HG03575 (cell line): ENCODE results near the gene GPR143.
"Not testable (repeated sequence)": the region's sequence is repeated elsewhere in the genome, so short reads cannot be mapped to it uniquely, and the experiment has no call there.

Source experiments
- ATAC-seq: cut with Tn5 transposase; IDR thresholded peaks from one replicate; pipeline ENCODE4 v1.9.1; 2021; ENCODE audit not compliant: unreplicated experiment, insufficient number of reproducible peaks, low FRiP score; ENCODE audit errors: extremely low read depth

GPR143 gene

DNA sequence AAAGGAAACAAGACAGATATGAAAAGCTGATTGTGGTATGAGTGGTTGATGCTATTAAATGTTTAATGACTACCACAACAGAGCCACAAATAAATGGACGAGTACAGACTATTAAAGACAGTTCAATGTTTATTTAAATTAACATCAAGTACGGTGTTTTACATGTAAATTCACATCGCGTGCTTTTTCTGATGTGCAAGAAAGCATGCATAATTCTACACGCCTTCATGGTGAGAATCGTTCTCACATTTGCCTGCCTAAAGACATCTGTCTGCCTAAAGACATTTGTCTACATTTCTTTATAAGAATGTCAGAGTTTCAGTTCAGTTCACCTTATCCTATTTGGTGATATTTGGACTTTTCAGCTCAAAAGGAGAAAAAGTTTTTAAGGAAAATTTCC lies 7.3 kb upstream of the GPR143 start:
- no peak for ATAC-seq

DNA sequence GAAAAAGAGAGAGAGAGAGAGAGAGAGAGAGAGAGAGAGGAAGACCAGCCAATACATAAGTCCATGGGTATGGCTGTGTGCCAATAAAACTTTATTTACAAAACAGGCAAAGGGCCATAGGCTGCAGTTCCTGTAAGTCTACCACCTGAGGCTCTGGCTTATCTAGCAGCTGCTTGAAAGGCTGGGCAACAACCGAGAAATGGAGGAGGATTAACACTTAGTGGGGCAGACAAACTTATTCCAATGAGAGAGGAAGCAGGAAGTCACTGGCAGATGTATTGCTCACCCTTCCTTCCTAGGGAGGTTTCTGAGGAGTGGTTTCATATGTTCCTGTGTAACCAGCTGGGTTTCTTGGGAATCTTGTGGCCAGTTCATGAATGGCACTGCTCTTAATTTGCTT lies 4.7 kb upstream of the GPR143 start:
- ATAC-seq: no peak

DNA sequence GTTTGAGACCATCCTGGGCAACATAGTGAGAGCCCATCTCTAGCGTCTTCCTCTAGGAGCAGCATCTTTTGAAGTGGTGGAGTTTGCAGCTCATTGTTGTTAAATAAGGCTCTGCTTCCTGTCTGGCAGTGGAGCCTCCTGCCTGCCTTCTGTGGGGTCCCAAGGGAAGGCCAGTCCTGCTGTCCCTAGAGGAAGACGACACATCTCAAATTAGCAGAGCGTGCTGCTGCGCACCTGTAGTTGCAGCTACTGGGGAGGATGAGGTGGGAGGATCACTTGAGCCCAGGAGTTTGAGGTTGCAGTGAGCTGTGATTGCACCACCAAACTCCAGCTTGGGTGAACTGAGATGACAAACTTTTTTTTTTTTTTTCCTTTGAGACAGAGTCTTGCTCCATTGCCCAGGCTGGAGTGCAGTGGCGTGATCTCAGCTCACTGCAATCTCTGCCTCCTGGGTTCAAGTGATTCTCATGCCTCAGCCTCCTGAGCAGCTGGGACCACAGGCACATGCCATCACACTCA lies 2.7 kb upstream of the GPR143 start:
- not testable (repeated sequence) for ATAC-seq

DNA sequence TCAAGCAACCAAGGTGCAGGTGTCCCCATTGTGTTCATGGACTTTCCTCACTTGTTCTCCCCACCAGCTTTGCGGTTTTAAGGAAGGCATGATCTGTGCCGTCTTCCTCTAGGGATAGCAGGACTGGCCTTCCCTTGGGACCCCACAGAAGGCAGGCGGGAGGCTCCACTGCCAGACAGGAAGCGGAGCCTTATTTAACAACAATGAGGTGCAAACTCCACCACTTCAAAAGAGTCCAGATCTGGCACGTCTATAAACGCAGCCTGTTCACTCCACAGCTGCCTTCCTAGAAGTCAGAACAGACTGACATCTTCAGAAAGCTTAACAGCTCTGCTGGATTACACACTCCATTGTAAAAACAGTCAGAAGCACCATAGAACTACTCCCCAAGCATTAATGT lies 1.7 kb upstream of the GPR143 start:
- ATAC-seq: no peak

DNA sequence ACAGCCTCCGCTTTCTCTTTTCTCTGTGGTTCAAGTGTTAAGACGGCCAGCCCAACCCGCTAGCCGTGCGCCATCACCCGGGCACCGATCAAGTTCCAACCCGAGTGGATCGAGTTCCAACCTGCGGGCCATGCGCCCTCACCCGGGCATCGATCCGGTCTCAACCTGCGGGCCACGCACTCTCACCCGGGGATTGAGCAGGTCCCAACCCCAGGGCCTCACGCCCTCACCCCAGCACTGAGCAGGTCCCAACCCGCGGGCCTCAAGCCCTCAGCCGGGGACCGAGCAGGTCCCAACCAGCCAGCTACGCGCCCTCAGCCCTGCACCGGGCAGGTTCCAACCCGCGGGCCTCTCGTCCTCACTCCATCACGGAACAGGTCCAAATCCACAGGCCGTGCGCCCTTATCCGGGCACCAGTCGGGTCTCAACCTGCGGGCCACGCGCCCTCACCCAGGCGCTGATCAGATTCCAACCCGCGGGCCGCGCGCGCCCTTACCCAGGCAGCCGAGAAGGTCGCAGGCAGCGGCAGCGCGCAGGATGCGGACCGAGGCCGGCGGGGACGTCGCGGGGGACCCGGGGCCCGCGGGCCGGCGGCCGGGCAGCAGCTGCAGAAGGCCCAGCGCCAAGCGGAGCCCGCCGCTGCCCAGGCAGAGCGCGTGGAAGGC lies 443 bp downstream of the GPR143 start:
- no peak for ATAC-seq

DNA sequence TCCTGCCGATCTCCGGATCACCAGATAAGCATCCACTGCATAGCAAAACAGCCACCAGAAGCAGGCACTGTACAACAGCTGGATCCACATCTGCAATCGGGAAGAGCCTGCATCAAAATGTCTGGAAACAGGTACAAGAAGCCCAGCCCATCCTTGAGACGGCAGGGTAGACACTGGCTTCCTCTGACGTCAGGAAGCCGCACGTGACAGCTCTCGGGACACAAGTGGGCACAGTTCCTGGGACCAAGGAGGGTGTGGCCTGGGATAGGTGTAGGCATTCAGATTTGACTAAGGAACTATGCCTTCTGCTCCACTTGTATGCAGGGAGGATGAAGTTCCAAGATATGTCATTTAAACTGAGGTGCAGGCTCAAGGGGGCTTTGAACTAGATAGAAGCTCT lies 6.3 kb downstream of the GPR143 start:
- ATAC-seq: no peak

DNA sequence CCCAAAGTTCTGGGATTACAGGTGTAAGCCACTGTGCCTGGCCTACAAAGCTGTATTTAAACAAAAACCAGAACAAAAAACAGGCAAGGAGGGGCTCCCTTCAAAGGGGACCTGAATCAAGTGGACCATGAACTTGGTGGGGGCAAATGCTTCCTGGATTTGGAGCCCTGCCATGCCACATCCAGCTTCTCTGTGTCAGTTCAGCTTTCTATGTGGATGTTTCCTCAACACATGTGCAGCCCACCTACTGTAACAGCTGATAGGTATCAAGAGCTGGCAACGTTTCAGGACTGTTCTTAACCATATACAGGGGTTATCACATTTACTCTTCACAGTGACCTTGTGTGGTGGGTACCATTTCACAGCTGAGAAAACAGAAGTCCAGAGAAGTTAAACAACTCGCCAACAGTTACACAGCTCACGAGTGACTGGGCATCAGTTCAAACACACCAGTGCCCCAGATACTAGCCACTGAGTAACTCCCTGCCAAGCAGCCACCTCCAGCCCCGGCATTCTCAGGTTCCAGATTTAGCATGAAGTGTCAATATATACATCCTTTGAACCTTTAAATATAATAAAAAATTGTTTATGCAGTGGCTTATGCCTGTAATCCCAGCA lies 7.5 kb downstream of the GPR143 start:
- ATAC-seq: no peak

DNA sequence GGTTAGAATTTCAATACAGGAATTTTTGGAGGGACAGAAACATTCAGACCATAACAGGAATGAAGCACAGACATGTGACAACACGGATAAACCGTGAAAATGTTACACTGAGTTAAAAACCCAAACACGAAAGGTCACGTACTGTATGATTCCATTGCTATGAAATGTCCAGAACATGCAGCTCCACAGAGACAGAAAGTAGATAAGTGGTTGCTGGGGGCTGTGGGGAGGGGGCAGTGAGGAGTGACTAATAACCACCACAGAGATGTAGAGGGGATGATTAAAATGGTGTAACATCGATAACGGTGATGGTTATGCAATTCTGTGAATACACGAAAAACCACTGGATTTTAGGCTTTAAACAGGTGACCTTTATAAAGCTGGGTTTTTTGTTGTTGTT lies 8.3 kb downstream of the GPR143 start:
- no peak for ATAC-seq

DNA sequence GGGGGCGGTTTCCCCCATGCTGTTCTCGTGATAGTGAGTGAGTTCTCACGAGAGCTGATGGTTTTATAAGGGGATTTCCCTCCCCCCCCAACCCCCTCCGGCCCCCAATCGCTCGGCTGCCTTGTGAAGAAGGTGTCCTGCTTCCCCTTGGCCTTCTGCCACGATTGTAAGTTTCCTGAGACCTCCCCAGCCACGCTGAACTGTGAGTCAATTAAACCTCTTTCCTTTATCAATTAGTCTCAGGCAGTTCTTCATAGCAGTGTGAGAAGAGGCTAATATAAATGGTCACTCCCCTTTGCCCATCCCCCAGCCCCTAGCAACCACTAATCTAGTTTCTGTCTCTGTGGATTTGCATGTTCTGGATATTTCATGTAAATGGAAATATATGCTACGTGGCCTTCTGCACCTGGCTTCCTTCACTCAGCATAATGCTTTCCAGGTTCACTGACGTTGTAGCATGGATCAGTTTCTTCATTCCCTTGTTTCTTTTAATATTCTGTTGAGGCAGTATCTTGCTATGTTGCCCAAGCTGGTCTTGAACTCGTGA lies 16.4 kb downstream of the GPR143 start:
- no peak for ATAC-seq

DNA sequence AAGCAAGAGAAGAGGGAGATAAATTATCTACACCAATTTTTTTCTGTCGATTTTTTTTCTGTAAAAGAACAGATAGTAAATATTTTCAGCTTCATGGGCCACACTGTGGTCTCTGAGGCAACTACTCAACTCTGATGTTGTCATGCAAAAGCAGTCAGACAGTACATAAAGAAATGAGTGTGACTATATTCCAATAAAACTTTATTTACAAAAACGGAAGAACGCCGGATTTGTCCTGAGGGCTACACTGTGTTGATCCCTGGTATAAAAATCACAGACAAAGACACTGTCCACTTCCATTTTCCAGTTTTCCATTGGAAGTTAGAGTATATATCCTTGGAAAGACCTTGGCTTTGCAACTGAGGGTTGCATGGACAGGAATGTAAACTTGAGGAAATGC lies 18.0 kb downstream of the GPR143 start:
- ATAC-seq: no peak

DNA sequence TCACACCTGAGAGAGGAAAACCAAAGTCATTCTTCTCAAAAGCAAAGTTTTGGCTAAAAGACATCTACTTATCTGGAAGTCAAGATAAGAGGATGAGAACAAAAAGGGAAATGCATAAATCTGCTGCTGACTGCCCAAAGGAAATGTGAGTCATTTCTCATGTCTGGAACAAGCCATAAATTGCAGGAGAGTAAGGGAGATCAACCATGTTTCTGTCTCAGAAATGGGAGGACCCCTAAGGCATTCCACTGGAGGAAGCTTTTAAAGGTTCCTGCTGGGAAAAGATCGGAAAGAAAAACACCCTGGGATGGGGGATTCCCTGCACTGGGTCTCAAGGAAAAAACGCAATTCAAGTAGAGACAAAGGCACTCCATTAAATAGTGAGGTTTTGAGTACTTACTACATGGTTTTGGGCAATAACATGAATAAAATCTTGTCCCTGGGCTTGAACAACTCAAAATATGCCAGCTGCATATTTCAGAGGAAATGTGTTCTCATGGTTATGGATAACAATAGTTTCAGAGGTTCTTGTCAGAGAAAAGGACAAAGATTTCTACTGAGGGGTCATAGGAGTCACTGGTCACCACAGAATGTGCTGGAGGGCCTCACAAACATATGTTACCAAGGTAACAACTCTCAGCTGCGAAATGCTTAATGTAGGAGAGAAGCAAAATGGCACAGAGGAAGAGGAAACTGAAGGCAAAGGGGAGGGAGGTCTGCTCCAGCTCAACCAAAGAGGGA lies 19.3 kb downstream of the GPR143 start:
- no peak for ATAC-seq

DNA sequence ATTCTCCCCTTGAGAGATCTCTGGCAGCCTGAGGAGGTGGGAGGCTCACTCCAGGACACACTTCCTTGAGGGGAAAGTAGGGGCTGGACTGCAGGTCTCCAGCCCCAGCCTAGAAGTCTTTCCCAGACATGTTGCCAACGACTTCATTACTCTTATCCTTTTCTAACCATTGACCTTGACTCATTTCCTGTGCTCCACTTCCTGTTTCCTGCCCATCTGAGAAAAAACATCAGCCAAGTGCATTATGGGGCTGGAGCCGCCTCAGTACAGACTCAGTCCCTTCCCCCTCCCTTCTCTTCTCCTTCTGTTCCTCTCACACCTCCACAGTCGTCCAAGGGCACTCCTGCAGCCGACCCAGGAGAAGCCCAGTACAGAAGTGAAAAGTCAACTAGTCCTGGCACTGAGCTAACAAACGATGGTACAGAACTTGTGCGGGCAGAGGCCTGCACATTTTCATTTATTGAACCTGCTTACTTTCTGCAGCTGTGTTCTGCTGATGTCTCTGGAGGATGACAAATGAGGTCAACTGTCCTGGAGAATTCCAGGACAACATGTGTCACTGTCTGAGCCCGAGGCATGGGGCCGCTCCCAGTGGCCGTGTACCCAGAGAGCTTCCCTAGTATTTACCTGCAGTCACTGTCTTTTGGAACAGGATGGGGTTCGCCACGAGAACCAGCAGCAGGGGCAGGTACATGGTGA lies 20.1 kb downstream of the GPR143 start:
- no peak for ATAC-seq

DNA sequence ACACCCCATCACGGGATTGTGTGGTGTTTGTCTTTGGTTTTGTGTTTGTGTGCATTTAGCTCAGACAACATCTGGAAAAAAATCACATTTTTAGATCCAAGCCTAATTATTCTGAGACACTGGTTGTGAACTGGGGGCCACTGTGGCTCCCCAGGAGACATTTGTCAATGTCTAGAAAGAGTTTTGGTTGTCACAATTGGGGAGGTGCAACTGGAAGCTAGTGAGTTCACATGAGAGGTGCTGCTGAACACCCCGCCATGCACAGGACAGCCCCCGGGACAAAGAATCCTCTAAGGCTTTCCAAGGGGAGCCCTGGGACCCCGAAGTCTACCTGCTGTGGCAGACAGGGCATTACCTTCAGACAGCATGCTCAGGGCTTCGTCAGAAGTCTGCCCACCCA lies 26.5 kb downstream of the GPR143 start:
- no peak for ATAC-seq

DNA sequence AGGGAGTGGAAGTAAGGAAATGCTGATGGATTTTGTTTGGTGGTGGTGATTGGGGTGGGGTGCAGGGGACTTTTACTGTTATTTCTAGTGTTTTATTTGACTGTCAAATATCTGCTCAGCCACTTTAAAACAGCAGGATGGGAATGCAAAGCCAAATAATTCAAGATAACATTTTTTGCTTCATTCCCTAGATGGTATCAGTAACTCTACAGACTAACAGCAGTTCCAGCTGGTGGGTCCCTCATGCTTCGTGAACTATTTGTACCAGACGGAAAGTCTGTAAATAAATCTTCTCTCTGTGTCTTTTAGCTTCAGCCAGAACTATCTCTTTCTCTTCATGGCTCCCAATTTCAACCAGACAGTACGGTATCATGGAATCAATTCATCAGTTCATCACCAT lies 27.5 kb downstream of the GPR143 start:
- ATAC-seq: no peak

DNA sequence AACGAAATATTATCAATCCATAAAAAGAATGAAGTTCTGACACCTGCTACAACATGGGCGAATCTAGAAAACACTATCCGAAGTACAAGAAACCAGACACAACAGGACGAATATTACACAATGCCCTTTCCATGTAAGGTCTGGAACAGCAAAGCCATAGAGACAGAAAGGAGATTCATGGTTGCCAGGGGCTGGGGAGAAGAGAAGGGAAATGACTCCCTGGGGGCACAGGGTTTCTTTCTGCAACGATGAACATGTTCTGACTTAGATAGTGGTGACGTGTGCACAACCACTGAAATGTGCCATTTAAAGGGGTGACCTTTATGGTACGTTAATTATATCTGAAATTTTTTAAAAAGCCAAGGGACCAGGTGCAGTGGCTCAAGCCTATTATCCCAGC lies 28.3 kb downstream of the GPR143 start:
- no peak for ATAC-seq

DNA sequence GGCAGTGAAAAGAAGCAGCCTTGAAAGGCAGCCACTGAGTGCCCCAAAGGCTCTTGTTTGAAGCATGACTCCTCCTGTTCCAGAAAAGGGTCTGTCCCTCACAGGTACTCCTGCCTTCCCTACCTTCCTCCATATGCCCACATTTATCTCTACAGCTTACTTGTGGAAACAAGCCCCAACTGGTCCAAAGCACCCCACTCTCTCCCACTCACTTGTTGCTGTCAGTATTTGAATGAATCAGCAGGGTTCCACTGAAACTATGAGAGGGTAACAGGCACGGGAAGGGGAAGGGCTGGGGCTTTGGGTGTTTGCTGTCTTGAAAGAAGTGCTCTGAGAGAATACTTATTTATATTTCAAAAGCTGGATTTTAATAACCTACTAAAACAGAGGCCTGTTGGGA lies 34.9 kb downstream of the GPR143 start:
- no peak for ATAC-seq

DNA sequence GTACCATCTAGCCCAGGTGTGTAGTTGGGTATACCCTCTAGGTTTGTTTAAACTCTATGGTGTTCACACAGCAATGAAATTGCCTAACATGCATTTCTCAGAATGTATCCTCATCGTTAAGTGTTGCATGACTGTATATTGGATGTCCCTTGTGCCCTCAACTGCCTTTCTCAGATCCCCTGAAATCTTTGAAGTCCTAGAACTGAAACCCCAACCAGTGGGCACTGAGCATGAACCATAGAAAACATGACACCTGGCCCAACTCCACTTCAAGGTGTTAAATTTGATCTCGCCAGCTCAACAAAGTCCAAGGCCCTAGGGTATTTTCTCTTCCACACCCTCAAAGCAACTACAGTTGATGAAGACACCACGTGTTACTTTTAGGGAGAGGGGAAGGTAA lies 35.6 kb downstream of the GPR143 start:
- no peak for ATAC-seq

DNA sequence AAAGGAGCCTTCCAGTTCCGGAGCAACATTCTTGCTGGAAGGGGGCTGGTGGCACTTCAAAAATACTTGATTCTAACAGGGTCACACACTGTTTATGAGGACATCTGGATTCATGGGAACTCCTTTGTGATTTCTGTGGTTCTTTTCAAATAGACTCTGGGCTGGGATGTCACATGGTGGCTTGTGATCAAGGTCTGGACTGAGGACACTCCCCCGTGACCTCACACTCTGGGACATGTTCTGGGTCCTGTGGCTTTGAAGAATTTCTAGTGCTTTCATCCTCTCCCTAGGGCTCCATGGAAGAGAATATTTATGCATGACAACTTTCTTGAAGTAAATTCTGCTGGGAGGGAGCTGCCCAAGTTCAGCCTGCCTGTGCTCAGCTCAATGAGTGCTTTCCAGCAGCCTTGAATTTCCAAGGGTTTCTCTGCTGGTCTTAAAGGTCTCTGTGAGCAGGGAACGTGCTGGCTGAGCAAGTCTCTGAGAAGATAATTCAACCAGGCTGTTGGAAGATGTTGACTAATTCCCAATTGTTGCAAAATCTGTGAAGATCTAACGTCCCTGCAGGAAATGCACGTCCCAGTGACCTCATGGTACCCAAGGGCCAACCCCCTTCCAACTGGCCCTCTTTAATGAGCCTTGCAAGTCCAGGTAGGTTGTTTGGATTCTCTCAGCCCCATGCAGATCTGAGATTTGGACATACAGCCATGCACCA lies 36.3 kb downstream of the GPR143 start:
- no peak for ATAC-seq

DNA sequence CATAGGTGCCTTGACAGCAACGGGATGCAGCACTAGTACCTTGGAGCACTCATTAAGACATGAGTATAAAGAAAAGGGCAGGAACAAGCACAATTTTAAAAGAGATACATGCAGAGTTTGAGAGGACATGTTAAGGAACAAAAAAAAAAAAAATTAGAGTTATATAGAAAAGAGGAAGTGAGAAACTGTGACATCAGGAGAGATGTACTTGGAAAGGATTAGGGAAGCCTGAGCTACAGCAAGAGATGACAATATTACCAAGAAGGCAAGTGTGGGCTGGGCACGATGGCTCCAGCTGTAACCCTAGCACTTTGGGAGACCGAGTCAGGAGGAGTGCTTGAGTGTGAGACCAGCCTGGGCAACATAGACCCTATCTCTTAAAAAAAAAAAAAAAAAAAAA lies 37.4 kb downstream of the GPR143 start:
- ATAC-seq: no peak
